HG02571 (cell line): ENCODE results near the gene RTBDN.
"Not testable (repeated sequence)": the region's sequence is repeated elsewhere in the genome, so short reads cannot be mapped to it uniquely, and the experiment has no call there.

Source experiments
- ATAC-seq: cut with Tn5 transposase; IDR thresholded peaks from one replicate; pipeline ENCODE4 v1.9.1; 2021; ENCODE audit warnings: mild to moderate bottlenecking, moderate library complexity; ENCODE audit not compliant: unreplicated experiment

RTBDN gene

DNA sequence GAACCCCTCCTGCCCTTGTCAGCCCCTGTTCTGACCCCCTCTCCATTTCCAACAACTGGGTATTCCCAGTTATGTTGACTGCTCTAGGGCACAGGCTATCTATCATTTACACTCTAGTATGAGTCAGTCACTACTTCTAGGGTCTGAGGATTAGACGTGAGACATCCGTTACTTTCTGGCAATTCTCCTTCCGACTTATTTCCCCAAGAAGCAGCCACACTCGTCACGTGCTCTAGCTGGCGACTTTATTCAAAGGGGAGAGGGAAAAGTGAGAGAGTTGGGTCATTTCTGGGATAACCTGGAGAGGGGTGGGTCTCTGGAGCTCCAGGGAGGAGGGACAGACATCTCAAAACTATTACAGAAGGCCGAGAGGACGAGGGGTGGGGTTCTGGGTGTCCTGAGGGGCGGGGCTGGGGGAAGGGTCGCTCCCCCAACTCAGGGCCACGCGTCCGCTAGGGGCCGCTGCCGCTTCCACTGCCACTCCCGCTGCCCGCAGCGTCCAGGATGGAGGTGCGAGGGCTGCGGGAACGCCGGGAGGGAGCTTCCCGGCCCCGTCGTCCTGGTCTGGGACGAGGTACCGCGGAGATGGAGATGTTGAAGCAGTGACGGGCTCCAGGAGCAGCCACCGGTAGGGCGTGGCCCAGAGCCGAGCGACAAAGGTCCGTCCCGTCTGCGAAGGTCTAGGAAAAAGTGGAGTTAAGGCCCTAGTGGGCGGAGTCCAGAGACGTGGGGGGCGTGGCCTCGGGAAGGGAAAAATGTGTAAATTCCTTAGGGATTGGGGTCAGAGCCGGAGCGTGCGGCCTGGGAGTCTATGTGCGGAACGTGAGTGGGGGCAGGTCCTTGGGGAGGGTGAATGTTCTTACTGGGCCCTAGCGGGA lies 8.9 kb downstream of the RTBDN start:
- ATAC-seq = no peak

DNA sequence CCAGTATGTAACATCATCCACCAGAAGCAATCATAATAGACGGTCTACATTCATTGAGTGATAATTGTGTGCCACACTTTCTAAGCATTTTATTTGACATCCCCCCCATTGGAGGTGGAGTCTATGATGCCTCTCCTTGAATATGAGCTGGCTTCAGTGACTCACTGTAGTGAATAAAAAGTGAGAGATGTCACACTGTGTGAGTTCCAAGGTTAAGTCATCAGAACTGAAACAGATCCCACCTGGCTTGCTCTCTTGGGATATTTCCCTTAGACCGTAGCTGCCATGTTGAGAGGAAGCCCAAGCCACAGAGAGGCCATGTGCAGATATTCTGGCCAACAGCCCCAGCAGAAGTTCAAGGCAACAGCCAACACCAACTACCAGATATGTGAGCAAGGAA lies 12.6 kb downstream of the RTBDN start:
- no peak for ATAC-seq

DNA sequence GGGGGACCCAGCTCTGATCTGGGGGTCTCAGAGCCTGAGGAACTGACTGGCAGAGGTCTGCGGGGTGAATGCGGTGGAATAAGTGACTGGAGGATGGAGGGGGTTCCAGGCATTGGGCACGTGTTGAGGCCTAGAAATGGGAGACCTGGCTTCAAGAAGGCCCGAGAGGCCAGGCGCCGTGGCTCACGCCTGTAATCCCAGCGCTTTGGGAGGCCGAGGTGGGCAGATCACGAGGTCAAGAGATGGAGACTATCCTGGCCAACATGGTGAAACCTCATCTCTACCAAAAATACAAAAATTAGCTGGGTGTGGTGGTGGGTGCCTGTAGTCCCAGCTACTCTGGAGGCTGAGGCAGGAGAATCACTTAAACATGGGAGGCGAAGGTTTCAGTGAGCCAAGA lies 16.6 kb downstream of the RTBDN start:
- ATAC-seq = not testable (repeated sequence)

DNA sequence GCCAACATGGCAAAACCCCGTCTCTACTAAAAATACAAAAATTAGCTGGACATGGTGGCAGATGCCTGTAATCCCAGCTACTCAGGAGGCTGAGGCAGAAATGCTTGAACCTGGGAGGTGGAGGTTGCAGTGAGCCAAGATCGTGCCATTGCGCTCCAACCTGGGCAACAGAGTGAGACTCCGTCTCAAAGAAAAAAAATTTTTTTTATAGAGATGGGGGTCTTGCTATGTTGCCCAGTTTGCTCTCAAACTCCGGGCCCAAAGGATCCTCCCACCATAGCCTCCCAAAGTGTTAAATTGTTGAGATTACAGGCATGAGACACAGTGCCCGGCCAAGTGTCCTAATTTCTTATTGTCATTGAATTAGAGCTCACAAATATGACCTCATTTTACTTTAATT lies 17.2 kb downstream of the RTBDN start:
- ATAC-seq = not testable (repeated sequence)

DNA sequence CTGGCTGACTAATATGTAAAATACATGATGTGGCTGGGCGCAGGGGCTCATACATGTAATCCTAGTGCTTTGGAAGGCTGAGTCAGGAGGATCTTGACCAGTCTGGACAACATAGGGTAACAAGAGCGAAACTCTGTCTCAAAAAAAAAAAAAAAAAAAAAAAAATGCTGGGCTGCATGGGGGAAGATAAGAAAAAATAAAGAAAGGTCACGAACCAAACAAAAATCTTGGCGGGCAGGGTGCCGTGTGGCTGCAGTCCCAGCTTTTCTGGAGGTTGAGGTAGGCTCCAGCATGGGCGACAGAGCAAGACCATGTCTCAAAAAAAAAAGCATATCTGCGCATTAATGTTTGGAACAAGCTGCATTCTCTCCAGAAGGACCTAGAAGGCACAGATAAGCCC lies 19.3 kb downstream of the RTBDN start:
- no peak for ATAC-seq

DNA sequence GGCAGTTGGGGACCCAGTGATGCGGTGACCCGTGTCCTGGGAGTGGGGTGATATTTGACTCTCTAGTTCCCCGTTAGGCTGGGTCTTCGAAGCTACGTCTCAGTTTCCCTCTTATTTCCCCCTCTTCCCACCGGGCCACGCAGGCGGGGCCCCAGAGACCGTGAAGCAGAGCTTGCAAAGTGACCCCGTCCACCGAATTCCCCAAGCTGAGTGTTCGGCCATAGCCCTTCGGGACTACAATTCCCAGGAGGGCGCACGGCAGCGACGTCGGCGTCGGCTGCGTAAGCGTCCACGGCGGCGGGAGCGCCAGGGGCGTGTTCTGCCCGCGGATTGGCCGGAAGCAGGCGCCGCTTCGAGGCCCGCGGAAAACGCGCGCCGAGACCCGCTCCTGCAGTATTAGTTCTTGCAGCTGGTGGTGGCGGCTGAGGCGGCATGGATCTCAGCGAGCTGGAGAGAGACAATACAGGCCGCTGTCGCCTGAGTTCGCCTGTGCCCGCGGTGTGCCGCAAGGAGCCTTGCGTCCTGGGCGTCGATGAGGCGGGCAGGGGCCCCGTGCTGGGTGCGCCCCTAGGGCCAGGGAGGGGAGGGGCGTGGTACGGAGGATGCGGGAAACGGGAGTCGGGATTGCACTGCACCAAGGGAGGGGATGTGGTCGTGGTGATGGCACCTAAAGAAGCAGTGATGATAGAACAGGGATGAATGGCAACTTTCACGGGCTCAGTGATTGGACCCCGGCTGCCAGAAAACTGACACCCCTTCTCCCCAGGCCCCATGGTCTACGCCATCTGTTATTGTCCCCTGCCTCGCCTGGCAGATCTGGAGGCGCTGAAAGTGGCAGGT lies 27.9 kb downstream of the RTBDN start, which contains the start of gene RNASEH2A:
RNASEH2A (plus strand) TSS at position 343 of the 840 bp plus-strand sequence; CDS start at position 433, 90 bp downstream.
- ATAC-seq = peak; percentile 64

DNA sequence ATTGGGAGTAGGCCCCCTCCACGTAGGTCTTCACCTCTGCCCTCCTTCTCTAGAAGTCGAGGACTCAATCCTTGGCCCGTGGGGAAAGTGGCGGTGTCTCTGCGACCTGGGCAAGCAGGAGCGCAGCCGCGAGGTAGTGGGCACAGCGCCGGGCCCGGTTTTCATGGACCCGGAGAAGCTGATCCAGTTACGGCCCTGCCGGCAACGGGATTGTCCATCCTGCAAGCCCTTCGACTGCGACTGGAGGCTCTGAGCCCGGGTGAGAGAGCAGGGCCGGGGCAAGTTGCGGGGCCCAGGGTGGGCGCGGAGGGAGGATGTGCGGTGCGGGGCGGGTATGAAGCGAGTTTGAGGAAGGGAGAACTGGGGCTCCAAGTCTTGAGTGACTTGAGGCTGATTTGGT lies 30.3 kb downstream of the RTBDN start:
- ATAC-seq = no peak

DNA sequence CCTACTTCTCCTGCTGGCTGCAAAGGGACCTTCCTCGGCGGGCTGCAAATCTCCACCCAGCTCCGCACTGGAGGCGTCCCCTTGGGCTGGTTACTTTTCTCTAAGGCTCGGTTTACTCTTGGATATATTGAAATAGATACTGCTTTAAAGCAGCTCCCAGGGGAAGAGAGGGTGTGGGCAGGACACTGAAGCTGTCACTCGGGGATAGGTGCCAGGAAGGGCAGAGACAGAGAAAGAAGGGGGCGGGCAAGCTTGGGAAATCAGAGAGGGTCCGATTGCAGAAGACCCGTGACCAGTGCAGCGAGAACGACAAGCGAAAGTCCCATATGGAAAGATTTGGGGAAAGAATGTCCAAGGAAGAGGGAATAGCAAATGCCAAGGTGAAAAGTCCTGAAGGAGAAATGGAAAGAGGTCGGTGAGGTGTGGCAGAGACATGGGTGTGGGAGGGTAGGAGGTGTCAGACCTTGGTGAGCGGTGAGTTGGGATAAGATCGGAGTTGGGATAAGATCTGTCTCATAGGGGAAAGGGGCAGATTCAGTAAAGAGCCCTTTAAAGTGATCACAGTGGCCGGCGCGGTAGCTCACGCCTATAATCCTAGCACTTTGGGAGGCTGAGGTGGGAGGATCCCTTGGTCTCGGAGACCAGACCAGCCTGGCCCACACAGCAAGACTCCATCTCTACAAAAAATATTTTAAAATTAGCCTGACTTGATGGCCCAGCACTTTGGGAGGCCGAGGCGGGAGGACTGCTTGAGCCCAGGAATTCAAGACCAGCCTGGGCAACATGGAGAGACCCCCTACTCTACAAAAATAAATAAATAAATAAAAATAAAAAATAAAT lies 31.9 kb downstream of the RTBDN start:
- no peak for ATAC-seq

DNA sequence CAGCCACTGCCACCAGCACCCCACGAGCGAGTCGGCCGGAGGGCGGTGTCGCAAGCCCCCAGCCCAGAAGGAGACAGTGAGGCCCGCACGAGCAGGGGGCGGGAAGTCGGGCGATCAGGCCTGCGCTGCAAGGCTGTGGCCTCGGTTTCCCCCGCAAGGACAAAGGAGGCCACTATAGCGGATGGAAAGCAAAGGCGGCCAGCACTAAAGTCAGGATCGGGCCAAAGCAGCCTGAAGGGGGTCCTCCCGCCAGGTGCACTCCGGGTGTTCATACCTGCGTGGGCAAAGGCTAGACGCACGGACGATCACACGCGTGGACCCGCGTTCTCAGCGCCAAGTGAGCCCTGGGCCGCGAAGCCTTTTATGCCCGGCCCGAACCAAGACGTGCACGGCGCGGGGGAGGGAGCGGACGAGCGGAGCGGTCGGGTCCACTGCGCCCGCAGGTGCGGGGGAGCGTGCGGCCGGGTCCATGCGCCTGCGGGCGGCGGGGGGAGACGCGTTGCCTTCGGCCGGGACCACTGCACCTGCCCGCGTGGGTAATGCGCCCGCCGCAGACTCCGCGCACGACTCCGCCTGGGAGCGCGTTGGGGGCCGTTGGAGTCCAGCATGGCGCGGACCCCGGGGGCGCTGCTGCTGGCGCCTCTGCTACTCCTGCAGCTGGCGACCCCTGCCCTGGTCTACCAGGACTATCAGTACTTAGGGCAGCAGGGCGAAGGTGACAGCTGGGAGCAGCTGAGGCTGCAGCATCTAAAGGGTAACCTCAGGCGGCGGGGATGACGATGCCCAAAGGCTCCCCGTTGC lies 32.7 kb downstream of the RTBDN start, which contains the start of the genes PRDX2 and THSD8:
PRDX2 (minus strand) TSS at position 335 of the 801 bp plus-strand sequence. CDS start 539 bp downstream, outside the sequence.
THSD8 (plus strand) TSS at position 604 of the 801 bp plus-strand sequence; CDS start at position 607, 3 bp downstream.
- no peak for ATAC-seq

DNA sequence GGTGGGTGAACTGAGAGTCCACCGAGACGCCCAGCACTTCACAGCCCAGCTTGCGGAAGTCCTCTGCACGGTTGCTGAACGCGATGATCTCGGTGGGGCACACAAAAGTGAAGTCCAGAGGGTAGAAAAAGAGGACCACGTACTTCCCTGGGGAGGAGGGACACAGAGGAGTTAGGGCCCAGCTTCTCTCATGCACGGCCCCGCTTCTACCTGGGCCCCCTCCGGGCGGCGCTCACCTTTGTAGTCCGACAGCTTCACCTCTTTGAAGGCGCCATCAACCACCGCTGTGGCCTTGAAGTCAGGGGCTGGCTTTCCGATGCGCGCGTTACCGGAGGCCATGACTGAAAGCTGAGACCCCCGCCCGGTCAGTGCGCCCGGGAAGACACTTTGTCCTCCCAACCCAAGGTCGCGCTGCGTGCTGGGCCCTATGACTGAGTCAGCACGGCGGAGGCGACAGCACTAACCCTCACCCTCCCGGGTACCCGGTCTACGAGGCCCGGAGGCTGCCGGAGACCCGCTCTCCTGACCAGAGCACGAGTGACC lies 33.4 kb downstream of the RTBDN start:
- no peak for ATAC-seq

DNA sequence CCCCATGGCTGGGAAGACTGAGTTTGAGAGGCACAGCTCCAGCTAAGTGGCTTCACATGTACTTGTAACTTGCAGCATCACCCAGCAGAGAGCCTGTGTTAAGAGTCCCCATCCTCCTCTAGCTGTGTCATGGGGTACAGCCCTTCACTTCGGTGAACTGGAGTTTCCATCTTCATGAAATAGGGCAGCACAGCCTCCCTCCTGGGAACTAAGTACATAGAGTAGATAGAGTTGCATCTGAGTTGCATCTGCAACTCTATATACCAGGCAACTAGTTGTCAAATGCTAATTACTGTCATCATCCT lies 34.0 kb downstream of the RTBDN start:
- ATAC-seq = no peak

DNA sequence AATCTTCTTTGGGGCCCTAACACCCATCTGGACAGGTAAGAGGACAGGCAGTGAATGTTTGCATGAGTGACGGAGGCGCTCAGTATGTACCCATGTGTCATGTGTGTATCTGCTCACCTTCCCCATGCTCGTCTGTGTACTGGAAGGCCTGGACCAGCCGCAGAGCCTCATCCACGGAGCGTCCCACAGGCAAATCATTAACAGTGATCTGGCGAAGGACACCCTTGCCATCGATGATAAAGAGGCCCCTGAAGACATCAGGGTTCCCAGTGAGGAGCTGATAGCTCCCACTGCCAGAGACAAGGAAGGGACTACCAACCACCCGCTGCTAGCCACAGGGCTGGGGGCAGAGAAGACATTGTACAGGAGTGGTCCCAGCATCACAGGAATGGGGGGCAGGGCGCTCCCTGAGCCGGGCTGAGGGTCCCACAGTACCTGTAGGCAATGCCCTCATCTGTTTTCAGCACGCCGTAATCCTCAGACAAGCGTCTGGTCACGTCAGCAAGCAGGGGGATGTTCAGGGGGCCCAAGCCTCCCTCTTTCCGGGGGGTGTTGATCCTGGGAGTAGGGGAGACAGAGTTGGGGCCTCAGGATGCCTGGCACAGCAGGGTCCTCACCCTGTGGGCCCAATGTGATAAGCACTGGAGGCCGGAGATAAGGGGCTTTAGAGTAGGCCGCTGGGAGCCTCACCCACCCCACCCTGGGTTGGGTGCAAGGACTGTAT lies 34.5 kb downstream of the RTBDN start:
- no peak for ATAC-seq

DNA sequence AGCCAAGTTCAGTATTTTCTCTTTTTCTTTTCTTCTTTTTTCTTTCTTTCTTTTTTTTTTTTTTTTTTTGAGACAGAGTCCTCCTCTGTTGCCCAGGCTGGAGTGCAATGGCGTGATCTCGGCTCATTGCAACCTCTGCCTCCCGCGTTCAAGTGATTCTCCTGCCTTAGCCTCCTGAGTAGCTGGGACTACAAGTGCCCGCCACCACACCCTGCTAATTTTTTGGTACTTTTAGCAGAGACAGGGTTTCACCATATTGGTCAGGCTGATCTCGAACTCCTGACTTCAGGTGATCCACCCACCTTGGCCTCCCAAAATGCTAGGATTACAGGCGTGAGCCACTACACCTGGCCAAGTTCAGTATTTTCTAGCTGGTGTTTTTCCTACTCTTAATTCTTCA lies 36.8 kb downstream of the RTBDN start:
- not testable (repeated sequence) for ATAC-seq

DNA sequence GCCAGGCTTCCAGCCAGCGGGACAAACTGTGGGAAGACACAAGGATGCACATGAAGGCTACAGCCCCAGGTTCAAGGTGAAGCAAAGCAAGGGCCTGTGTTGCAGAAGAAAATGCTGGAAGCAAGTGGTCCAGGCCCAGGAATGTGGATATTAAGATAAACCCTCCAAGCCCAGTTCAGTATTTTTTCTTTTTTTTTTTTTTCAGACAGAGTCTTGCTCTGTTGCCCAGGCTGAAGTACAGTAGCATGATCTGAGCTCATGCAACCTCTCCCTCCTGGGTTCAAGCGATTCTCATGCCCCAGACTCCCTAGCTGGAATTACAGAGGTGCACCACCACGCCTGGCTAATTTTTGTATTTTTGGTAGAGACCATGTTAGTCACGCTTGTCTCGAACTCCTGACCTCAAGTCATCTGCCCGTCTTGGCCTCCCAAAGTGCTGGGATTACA lies 37.2 kb downstream of the RTBDN start:
- no peak for ATAC-seq

DNA sequence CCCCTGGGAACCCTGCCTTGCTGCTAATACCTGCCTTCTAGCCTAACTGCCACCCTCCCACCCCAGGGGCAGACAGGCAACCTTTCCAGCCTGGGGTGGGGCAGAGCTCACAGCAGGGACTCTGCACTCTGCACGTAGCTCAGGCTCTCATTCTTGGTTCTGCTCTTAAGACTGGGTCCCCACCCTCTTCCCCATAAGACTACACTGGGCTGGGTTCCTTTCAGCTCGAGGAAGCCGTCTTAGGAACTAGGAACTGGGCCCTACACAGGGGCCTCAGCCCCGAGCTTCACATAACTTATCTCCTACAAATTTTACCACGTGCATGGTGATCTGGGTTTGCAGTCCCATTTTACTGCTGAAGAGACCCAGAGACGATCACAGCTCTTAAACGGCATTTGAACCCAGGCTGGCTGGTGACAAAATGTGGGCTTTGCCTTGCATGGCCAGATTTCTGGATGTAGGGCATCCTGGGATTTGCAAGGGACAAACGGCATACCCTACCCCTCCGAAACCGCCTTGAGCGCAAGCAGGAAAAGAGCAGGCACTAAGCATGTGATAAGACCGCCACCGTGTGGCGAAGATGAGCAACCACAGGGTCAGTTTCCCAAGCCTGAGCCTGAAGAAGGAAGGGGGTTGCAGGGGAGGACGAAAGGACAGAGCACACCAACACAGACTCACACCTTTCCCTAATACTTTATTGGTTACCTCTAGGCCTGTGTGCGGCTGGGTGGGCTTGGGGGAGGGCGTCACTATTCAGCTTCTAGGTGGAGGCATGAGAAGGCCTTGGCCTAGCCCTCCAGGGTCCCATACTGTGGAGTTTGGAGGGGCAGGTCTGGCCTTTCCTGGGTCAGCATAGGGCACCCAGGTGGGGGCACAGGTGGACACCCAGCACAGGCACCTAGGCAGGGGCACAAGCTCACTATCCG lies 38.0 kb downstream of the RTBDN start:
- no peak for ATAC-seq

DNA sequence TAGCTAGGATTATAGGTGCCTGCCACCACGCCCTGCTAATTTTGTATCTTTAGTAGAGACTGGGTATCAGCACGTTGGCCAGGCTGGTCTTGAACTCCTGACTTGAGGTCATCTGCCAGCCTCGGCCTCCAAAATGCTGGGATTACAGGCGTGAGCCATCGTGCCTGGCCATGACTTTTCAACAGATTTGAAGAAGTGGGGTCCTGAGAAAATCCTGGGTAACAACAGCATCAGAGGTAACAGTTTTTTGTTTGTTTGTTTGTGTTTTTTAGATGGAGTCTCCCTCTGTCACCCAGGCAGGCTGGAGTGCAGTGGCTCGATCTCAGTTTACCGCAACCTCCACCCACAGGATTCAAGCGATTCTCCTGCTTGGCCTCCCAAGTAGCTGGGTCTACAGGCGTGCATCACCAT lies 39.4 kb downstream of the RTBDN start:
- no peak for ATAC-seq

DNA sequence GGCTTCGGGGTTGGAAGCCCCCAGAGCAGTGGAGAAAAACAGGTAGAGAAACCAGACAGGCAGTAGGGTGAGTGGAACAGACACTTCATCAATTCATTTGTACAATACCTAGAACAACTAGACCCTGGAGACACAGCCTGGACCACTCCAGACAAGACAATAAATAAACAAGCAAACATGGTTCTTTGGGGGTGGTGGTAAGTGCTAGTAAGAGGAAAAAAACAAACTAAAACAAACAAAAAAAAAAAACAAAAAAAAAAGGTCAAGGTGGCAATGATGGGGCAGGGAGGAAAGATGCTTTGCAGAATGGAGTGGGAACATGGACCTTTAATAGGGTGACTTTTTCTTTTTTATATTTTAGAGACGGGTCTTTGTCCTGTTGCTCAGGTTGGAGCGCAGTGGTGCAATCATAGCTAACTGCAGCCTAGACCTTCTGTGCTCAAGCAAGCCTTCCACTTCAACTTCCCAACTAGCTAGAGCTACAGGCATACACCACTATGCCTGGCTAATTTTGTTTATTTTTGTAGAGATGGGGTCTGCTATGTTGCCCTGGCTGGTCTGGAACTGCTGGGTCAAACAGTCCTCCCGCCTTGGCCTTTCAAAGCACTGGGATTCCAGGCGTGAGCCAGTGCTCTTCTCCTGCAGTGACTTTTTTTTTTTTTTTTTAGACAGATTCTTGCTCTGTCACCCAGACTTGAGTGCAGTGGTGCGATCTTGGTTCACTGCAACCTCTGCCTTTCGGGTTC lies 40.0 kb downstream of the RTBDN start:
- no peak for ATAC-seq
